H9 (cell line): ENCODE results near the gene NANOS2. TPM values are rescaled to one million over a fixed set of nuclear protein-coding genes. Genes with fewer than 3 reads are reported as not detected.

ENCODE experiments used
- DNase-seq: peaks from one replicate; pipeline ENCODE4 v3.0.0-alpha.2; 2017
- H2AFZ ChIP-seq: one replicate; pipeline ENCODE4 v1.6.1; 2013; ENCODE audit warnings: mild to moderate bottlenecking, low read length, control low read depth, moderate library complexity
- H2AK5ac ChIP-seq: 2 replicates; pipeline ENCODE4 v1.6.1; 2013; ENCODE audit warnings: low read length, control low read depth, mixed read lengths; ENCODE audit not compliant: insufficient read length
- H2BK120ac ChIP-seq: one replicate; pipeline ENCODE4 v1.6.1; 2013; ENCODE audit warnings: low read depth, mild to moderate bottlenecking, low read length, control low read depth, inconsistent platforms; ENCODE audit not compliant: poor library complexity, severe bottlenecking
- H2BK12ac ChIP-seq: 2 replicates; pipeline ENCODE4 v1.6.1; 2013; ENCODE audit warnings: low read length, control low read depth, mixed read lengths, low read depth; ENCODE audit not compliant: insufficient read length
- H2BK15ac ChIP-seq: 2 replicates; pipeline ENCODE4 v1.6.1; 2013; ENCODE audit warnings: low read depth, low read length, control low read depth
- H2BK20ac ChIP-seq: one replicate; pipeline ENCODE4 v1.6.1; 2013; ENCODE audit warnings: low read depth, mild to moderate bottlenecking, low read length, control low read depth, inconsistent platforms; ENCODE audit not compliant: poor library complexity, severe bottlenecking
- H2BK5ac ChIP-seq: 2 replicates; pipeline ENCODE4 v1.6.1; 2013; ENCODE audit warnings: low read length, control low read depth, mixed read lengths; ENCODE audit not compliant: insufficient read length
- H3K14ac ChIP-seq: 2 replicates; pipeline ENCODE4 v1.6.1; 2013; ENCODE audit warnings: low read length, control low read depth; ENCODE audit not compliant: insufficient read depth
- H3K18ac ChIP-seq: 2 replicates; pipeline ENCODE4 v1.6.1; 2013; ENCODE audit warnings: low read depth, mild to moderate bottlenecking, mixed read lengths, low read length, control low read depth; ENCODE audit not compliant: insufficient read length
- H3K23ac ChIP-seq: 2 replicates; pipeline ENCODE4 v1.6.1; 2013; ENCODE audit warnings: low read length, control low read depth, mixed read lengths, low read depth; ENCODE audit not compliant: insufficient read length
- H3K23me2 ChIP-seq: 2 replicates; pipeline ENCODE4 v1.6.1; 2013; ENCODE audit warnings: low read depth, mild to moderate bottlenecking, mixed read lengths, low read length, control low read depth; ENCODE audit not compliant: insufficient read length, poor library complexity, severe bottlenecking
- H3K27ac ChIP-seq: 2 replicates; pipeline ENCODE4 v1.5.1; 2013; ENCODE audit warnings: low read length, control low read depth, mixed read lengths, low read depth; ENCODE audit not compliant: insufficient read length
- H3K27me3 ChIP-seq: 2 replicates; pipeline ENCODE4 v1.6.1; 2013; ENCODE audit warnings: low read length, control low read depth, inconsistent platforms; ENCODE audit not compliant: insufficient read depth
- H3K4ac ChIP-seq: 2 replicates; pipeline ENCODE4 v1.6.1; 2013; ENCODE audit warnings: low read depth, mild to moderate bottlenecking, control low read depth, inconsistent platforms, low read length, moderate library complexity
- H3K4me1 ChIP-seq: 2 replicates; pipeline ENCODE4 v1.6.1; 2013; ENCODE audit warnings: low read length, control low read depth, inconsistent platforms; ENCODE audit not compliant: insufficient read depth
- H3K4me2 ChIP-seq: 2 replicates; pipeline ENCODE4 v1.6.1; 2013; ENCODE audit warnings: low read length, control low read depth, mixed read lengths; ENCODE audit not compliant: insufficient read length, insufficient read depth
- H3K56ac ChIP-seq: 2 replicates; pipeline ENCODE4 v1.6.1; 2013; ENCODE audit warnings: low read depth, mild to moderate bottlenecking, mixed read lengths, low read length, control low read depth; ENCODE audit not compliant: insufficient read length
- H3K79me1 ChIP-seq: 2 replicates; pipeline ENCODE4 v1.6.1; 2013; ENCODE audit warnings: low read depth, mild to moderate bottlenecking, moderate library complexity, low read length, control low read depth, inconsistent platforms; ENCODE audit not compliant: insufficient read depth, poor library complexity, severe bottlenecking
- H3K79me2 ChIP-seq: 2 replicates; pipeline ENCODE4 v1.6.1; 2013; ENCODE audit warnings: low read length, control low read depth, inconsistent platforms; ENCODE audit not compliant: insufficient read depth
- H3K9ac ChIP-seq: 2 replicates; pipeline ENCODE4 v1.6.1; 2013; ENCODE audit warnings: low read length, control low read depth, mixed read lengths; ENCODE audit not compliant: insufficient read length; ENCODE audit errors: extremely low read depth
- H3K9me3 ChIP-seq: one replicate; pipeline ENCODE4 v1.6.1; 2013; ENCODE audit warnings: low read depth, low read length, inconsistent platforms; ENCODE audit not compliant: control insufficient read depth
- H3T11ph ChIP-seq: one replicate; pipeline ENCODE4 v1.6.1; 2013; ENCODE audit warnings: mild to moderate bottlenecking, low read length, control low read depth, inconsistent platforms
- H4K20me1 ChIP-seq: one replicate; pipeline ENCODE4 v1.6.1; 2013; ENCODE audit not compliant: control insufficient read depth, insufficient read length, insufficient read depth
- H4K5ac ChIP-seq: 2 replicates; pipeline ENCODE4 v1.6.1; 2013; ENCODE audit warnings: low read depth, mild to moderate bottlenecking, mixed read lengths, low read length, control low read depth; ENCODE audit not compliant: insufficient read length
- H4K8ac ChIP-seq: replicated peaks from 2 replicates; pipeline ENCODE4 v1.6.1; 2013; ENCODE audit warnings: low read length, control low read depth, mixed read lengths, low read depth; ENCODE audit not compliant: insufficient read length
- H4K91ac ChIP-seq: 2 replicates; pipeline ENCODE4 v1.6.1; 2013; ENCODE audit warnings: low read depth, mild to moderate bottlenecking, moderate library complexity, mixed read lengths, low read length, control low read depth; ENCODE audit not compliant: insufficient read length
- H3K27ac Mint-ChIP-seq, 3 experiments: 2 replicates in 2 of 3; 3 replicates in 1 of 3; pipeline ENCODE4 v1.8.0; 2020 to 2021; ENCODE audit warnings: mixed read lengths in 3 of 3, mild to moderate bottlenecking in 1 of 3, moderate library complexity in 1 of 3
- H3K27me3 Mint-ChIP-seq: 2 replicates; pipeline ENCODE4 v1.8.0; 2021; ENCODE audit warnings: low read depth, mild to moderate bottlenecking, moderate library complexity, mixed read lengths
- H3K36me3 Mint-ChIP-seq, 3 experiments: 2 replicates in 2 of 3; 3 replicates in 1 of 3; pipeline ENCODE4 v1.8.0; 2020 to 2021; ENCODE audit warnings: low read depth in 3 of 3, mixed read lengths in 3 of 3; ENCODE audit not compliant: insufficient read depth in 1 of 3
- H3K4me1 Mint-ChIP-seq, 2 experiments: 2 replicates each; pipeline ENCODE4 v1.8.0; 2020; ENCODE audit warnings: mixed read lengths in 2 of 2
- H3K4me3 Mint-ChIP-seq, 2 experiments: 2 replicates in 1 of 2; 3 replicates in 1 of 2; pipeline ENCODE4 v1.8.0; 2020 to 2021; ENCODE audit warnings: mild to moderate bottlenecking in 2 of 2, mixed read lengths in 2 of 2, moderate library complexity in 1 of 2
- H3K9me3 Mint-ChIP-seq, 2 experiments: 2 replicates in 1 of 2; 3 replicates in 1 of 2; pipeline ENCODE4 v1.8.0; 2020; ENCODE audit warnings: mild to moderate bottlenecking in 2 of 2, mixed read lengths in 2 of 2, moderate library complexity in 1 of 2
- WGBS: extraction: QIAGEN DNeasy Blood & Tissue Kit; methylation state at CpG from one replicate; pipeline ENCODE4 v1.1.7; 2013; ENCODE audit warnings: missing lambda C conversion rate, low lambda C conversion rate, mixed read lengths; ENCODE audit not compliant: insufficient read length; ENCODE audit errors: extremely low coverage; 5-methylcytosine and 5-hydroxymethylcytosine counted together
- total RNA-seq: library from RNA; stranded (reverse); gene quantifications from 2 replicates; pipeline ENCODE4 v1.2.1, GENCODE V29; 2021
- TF ChIP-seq, protein P1 (sequence below): fragments of 200-600 bp; sonication (generic); conservative IDR thresholded peaks from 3 replicates; pipeline ENCODE4 v1.8.0; 2021; ENCODE audit warnings: antibody characterized with exemption, mild to moderate bottlenecking

Gene NANOS2
- total RNA-seq, 1 experiment from 2014 or later = not detected

DNA sequence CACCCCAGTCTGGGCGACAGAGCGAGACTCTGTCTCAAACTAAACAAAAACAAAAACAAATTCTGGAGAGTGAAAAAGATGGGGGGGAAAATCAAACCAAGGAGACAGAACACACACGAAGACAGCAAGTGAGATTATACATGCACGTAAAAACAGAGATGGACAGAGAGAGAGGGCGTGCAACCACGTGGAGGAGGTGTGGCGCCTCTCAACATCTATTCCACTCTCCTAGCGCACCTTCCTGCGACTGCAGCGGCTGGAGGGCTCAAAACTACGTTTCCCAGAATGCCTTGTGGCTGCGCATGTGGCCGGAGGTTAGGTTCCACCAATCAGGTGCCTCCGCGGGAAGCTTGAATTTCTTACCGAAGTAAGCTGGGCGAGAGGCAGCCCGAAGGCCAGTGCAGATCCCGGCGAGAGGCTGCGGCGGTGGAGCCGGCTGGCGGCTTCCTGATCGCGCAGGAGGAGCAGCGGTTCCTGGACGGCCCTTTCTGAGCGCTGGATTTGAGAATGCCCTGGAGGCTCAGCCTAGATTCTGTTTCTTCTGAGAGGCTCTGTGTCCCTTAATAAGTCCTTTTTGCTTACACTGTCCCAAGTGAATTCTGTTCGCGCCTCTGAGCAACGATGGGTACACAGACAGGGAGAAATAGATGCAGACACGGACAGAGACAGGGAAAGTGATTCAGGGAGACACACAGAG lies 13.1 kb upstream of the NANOS2 start:
- H3K79me1 ChIP-seq = no peaks in the 10 kb centered on the region
- no peak overlapping the region for H3K14ac ChIP-seq
- Mint-ChIP-seq H3K27me3 (peaks cover 53% of the 10 kb centered on the region), H3K36me3 (no peaks in the 10 kb centered on the region), H3K4me3 (peak overlapping the region; percentile 45 to 70), H3K27ac (no peak overlapping the region; a peak in 1 of 7 replicates), H3K9me3 (no peaks in the 10 kb centered on the region; a peak in 1 of 5 replicates), H3K4me1 (peaks cover 6 to 18% of the 10 kb centered on the region in 2 experiments)
- TF ChIP-seq, protein P1, sequence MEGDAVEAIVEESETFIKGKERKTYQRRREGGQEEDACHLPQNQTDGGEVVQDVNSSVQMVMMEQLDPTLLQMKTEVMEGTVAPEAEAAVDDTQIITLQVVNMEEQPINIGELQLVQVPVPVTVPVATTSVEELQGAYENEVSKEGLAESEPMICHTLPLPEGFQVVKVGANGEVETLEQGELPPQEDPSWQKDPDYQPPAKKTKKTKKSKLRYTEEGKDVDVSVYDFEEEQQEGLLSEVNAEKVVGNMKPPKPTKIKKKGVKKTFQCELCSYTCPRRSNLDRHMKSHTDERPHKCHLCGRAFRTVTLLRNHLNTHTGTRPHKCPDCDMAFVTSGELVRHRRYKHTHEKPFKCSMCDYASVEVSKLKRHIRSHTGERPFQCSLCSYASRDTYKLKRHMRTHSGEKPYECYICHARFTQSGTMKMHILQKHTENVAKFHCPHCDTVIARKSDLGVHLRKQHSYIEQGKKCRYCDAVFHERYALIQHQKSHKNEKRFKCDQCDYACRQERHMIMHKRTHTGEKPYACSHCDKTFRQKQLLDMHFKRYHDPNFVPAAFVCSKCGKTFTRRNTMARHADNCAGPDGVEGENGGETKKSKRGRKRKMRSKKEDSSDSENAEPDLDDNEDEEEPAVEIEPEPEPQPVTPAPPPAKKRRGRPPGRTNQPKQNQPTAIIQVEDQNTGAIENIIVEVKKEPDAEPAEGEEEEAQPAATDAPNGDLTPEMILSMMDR = peak; percentile 42; the same call in 2 of the 3 replicates
- H3K9ac ChIP-seq = peak overlapping the region; percentile 20
- H3K4me2 ChIP-seq = peak overlapping the region; percentile 74
- no peaks in the 10 kb centered on the region for H3K79me2 ChIP-seq
- no peaks in the 10 kb centered on the region for H3K9me3 ChIP-seq
- no peak overlapping the region for H3T11ph ChIP-seq
- no peak overlapping the region for H3K18ac ChIP-seq
- no peak overlapping the region for H4K91ac ChIP-seq
- no peak overlapping the region for H4K5ac ChIP-seq
- no CpG with 5 or more reads among the region's 33 CpGs for WGBS
- H3K56ac ChIP-seq = no peak overlapping the region
- 0 out of 2 replicates have a peak, but pooled peaks cover 3% of the 10 kb centered on the region for H3K4me1 ChIP-seq
- H2BK20ac ChIP-seq = no peak overlapping the region
- H2BK15ac ChIP-seq = no peak overlapping the region
- H2AK5ac ChIP-seq = no peak overlapping the region
- H2AFZ ChIP-seq = peak overlapping the region; percentile 75
- DNase-seq = peak; percentile 98
- H3K27me3 ChIP-seq = no peaks in the 10 kb centered on the region; the same call in 1 of the 2 replicates
- H3K23ac ChIP-seq = no peak overlapping the region
- H2BK120ac ChIP-seq = no peak overlapping the region
- no peak overlapping the region for H3K4ac ChIP-seq
- no peak overlapping the region for H2BK12ac ChIP-seq
- peaks cover 4% of the 10 kb centered on the region for H3K23me2 ChIP-seq
- H2BK5ac ChIP-seq = no peak overlapping the region
- no peaks in the 10 kb centered on the region for H4K20me1 ChIP-seq
- H3K27ac ChIP-seq = no peak overlapping the region
- no peak overlapping the region for H4K8ac ChIP-seq
